GM12891 (cell line): ENCODE results near the gene CDH23.

Experiments used
- DNase-seq: peaks from one replicate; pipeline ENCODE4 v3.0.0; 2011; ENCODE audit warnings: low spot score; ENCODE audit not compliant: insufficient read length
- FAIRE-seq: peaks from 2 replicates; lab custom pipeline; 2011; peaks lifted over from hg19 to GRCh38; lab: Jason Lieb, UNC
- PAX5 ChIP-seq: IDR thresholded peaks from 2 replicates; pipeline ENCODE4 v1.6.1; 2011; ENCODE audit warnings: low read length, moderate library complexity, mild to moderate bottlenecking; ENCODE audit not compliant: insufficient read depth, severe bottlenecking
- POLR2A ChIP-seq: IDR thresholded peaks from 2 replicates; pipeline ENCODE4 v1.6.1; 2011; ENCODE audit warnings: low read depth, low read length, control low read depth
- POLR2AphosphoS5 ChIP-seq: IDR thresholded peaks from 2 replicates; pipeline ENCODE4 v1.6.1; 2011; ENCODE audit warnings: low read depth, low read length, control low read depth
- POU2F2 ChIP-seq: IDR thresholded peaks from 2 replicates; pipeline ENCODE4 v1.6.1; 2011; ENCODE audit warnings: low read depth, mild to moderate bottlenecking, control low read depth, low read length, moderate library complexity
- SPI1 ChIP-seq: IDR thresholded peaks from 2 replicates; pipeline ENCODE4 v1.6.1; 2011; ENCODE audit warnings: low read depth, low read length, control low read depth
- TAF1 ChIP-seq: IDR thresholded peaks from 2 replicates; pipeline ENCODE4 v1.6.1; 2011; ENCODE audit warnings: low read depth, low read length, control low read depth

Gene CDH23

DNA sequence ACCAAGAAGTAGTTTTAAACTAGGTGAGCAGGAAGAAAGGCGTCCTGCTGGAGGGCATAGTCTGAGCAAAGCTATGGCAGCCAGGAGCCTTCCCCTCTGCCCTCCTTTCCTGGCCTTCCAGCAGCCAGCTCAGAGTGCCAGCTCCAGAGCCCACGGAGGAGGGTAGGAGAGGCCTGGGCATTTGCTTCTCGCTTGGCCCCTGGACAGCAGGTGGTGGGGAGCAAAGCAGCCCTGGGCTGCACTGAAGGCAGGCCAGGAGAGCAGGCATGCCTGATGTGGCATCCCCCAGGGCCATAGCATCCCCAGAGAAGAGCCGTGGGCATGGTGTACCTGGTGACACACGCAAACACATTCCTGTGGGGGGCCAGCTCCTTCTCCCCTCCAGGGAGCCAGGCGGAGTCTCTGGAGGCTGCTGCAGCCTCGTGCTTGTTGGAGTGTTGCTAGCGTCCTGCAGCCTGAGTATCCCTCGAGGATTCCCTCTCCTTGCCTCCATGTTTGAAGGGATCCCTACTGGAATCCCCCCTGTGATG lies 43.9 kb downstream of the CDH23 start:
- FAIRE-seq (no peak), DNase-seq (no peak)

DNA sequence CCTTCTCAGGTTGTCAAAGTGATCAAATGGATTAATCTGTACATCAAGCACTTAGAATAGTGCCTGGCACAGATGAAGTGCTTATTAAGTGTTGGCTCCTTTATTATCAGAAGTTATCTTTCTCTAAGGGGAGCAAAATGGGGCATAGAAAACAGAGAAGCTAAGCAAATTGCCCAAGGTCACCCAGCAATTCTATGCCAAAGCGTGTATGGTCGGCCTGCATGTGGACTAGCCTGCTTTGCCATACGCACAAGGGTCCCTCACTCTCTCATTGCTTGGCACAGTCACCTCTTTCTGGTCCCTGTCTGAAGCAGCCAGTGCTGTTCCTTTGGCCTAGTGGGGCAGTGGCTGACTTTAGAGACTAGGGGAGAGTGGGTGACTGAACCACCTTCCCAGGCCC lies 45.3 kb downstream of the CDH23 start:
- FAIRE-seq (no peak), DNase-seq (no peak)
- TF ChIP-seq SPI1 (no peak), POU2F2 (no peak), POLR2AphosphoS5 (no peak), TAF1 (no peak), POLR2A (no peak), PAX5 (no peak)

More for the DNA sequence above, 43.9 kb downstream of the CDH23 start:
- TF ChIP-seq PAX5, result no peak
- no peak for TF ChIP-seq POLR2AphosphoS5
- TF ChIP-seq TAF1, result no peak
- TF ChIP-seq SPI1, result no peak
- no peak for TF ChIP-seq POLR2A
- no peak for TF ChIP-seq POU2F2

DNA sequence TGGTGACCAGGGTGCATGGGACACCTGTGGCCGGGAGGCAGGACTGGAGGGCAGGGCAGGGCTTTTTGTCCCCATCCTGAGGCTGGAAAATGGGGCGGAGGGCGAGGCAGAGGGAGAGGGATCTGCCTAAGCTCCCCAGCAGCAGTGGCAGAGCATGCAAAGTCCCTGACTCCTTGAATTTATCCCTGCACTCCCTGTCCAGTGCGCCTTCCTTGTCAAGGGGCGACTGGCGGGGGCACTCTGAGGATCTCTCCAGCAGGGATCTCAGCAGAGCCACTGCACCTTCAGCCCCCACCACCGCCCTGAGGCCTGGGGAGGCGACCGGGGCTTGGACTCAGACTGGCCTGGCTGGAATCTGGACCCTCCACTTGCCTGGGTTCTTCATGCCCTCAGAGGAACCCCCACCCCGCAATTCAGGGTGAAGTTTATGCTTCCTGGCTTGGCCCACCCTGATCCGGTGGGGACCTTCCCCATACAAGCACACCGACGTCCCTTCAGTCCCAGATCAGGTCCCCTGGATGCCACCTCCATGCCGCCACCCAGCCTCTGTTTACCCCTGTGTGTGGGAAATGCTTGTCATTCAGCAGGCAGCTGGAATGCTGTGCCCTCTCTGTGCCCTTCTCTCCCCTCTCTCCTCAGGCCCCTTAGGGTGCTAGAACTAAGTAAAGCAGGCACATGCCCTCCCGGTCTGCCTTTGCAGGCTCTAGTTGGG lies 46.3 kb downstream of the CDH23 start:
- TF ChIP-seq SPI1, result no peak
- TF ChIP-seq TAF1, result no peak
- no peak for TF ChIP-seq POLR2AphosphoS5
- no peak for TF ChIP-seq POU2F2
- DNase-seq (no peak), FAIRE-seq (no peak)

DNA sequence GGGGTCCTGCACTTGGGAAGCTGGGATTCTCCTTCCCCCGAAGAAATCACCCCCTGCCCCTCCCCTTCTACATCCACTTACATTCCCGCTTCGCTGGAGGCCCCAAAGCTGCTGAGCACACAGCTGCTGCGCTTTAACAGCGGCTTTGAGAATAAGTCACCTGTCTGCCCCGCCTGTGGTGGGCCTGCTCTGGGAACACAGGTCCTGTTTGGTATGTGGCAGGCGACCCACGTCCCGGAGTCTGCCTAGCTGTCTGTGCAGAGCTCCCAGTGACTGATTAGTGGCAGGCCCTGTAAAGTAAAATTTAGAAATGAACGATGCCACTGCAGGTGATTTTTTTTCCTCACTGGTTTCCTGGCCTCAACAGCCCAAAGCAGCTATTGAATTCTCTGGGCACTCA lies 47.0 kb downstream of the CDH23 start:
- TF ChIP-seq POLR2A (no peak), POLR2AphosphoS5 (no peak), POU2F2 (no peak), PAX5 (no peak)
- DNase-seq, result no peak
- no peak for FAIRE-seq

- DNase-seq (no peak), FAIRE-seq (no peak)
- TF ChIP-seq SPI1 (no peak), TAF1 (no peak), PAX5 (no peak), POLR2A (no peak), POLR2AphosphoS5 (no peak), POU2F2 (no peak)
These were observed 47.7 kb downstream of the CDH23 start for GRCh38 chr10:71444284-71445054.

DNA sequence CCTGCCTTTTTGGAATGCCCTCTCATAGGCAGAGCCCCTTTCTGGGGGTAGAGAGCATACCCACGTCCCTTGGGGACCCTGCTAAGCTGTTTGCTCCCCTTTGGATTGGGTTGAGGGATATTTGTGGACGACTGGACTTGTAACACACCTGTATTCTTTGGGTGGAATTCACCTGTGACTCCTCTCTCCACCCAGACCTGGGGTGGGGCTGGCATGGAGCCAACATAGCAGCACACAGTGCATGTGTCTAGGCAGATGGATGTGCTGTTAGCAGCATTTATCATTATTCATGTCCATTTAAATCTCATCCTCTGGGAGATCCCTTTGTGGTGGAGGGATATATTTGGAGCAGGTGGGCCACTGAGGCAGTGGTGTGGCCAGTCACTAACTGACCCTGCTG lies 51.0 kb downstream of the CDH23 start:
- DNase-seq (no peak), FAIRE-seq (no peak)
- no peak for TF ChIP-seq POLR2A
- TF ChIP-seq POLR2AphosphoS5, result no peak
- no peak for TF ChIP-seq SPI1
- TF ChIP-seq POU2F2, result no peak
- TF ChIP-seq TAF1, result no peak
- no peak for TF ChIP-seq PAX5

DNA sequence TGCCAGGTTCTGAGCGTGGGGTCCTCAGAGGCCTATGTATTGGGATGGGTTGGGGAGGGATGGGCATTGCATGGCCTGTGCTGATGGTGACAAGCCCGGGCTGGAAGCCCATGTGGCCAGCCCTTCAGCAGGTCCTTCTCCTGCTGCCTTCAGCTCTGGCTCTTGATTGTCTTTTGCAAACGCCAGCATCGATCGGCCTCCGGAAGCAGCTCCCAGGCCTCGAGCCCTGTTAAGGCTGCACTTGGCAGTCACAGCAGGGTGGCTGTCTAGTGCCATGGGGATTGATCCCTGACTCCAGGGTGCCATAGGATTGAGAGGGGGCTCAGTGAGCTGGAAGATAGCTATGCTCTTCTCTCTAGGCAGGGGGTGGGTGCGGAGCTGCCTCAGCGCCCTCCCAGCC lies 51.4 kb downstream of the CDH23 start:
- DNase-seq (no peak), FAIRE-seq (no peak)
- TF ChIP-seq PAX5, result no peak
- no peak for TF ChIP-seq POLR2AphosphoS5
- no peak for TF ChIP-seq SPI1
- no peak for TF ChIP-seq POU2F2
- no peak for TF ChIP-seq TAF1
- TF ChIP-seq POLR2A, result no peak

DNA sequence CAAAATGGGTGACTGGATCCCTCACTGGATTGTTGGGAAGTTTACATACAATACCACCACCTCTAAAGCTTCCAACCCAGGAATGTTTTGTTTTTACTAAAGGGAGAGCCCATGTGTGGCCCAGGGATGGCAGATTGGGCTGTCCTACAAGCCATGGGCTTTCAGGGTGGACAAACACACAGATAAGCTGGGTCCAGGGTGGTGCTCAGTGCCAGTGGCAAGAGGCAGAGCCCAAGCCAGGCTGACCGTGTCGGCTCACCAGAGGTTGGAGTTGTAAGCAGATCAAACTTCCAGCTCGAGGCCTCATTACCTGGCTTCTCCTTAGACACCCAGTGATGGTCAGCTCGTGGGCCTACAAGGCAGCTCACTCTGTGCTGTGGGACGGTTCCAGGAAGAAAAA lies 52.3 kb downstream of the CDH23 start:
- no peak for TF ChIP-seq POLR2A
- no peak for TF ChIP-seq PAX5
- TF ChIP-seq SPI1, result no peak
- no peak for TF ChIP-seq POLR2AphosphoS5
- no peak for TF ChIP-seq TAF1
- no peak for TF ChIP-seq POU2F2
- no peak for DNase-seq
- FAIRE-seq, result no peak

- TF ChIP-seq POLR2A, result no peak
- no peak for TF ChIP-seq POLR2AphosphoS5
- TF ChIP-seq TAF1, result no peak
- TF ChIP-seq POU2F2, result no peak
- no peak for TF ChIP-seq PAX5
- TF ChIP-seq SPI1, result no peak
- DNase-seq (no peak), FAIRE-seq (no peak)
These were observed 55.0 kb downstream of the CDH23 start for GRCh38 chr10:71451754-71452153.
